Stomach (tissue), 4 donors: ENCODE measurements around the gene TNFRSF6B.

Experiments
- EP300 ChIP-seq: sonication (generic); formaldehyde crosslinking; IDR thresholded peaks from one replicate; pipeline ENCODE4 v1.6.1; 2017; ENCODE audit warnings: antibody characterized with exemption
- POLR2A ChIP-seq, 4 donors: fragments of 450-650 bp; IDR thresholded peaks; one replicate each; pipeline ENCODE4 v1.6.1; 2016; ENCODE audit warnings: antibody characterized with exemption in 4 of 4, control low read depth in 2 of 4, mild to moderate bottlenecking in 1 of 4, moderate library complexity in 1 of 4
- TF ChIP-seq, protein P1 (sequence below), 7 experiments: fragments of 450-650 bp in 4 of 7; fragments of 200-600 bp in 3 of 7; sonication (generic) in 3 of 7; IDR thresholded peaks; one replicate each; pipeline ENCODE4 v1.5.1; 2016 to 2019; ENCODE audit warnings: antibody characterized with exemption in 7 of 7, control low read depth in 2 of 7, mild to moderate bottlenecking in 1 of 7

DNA sequence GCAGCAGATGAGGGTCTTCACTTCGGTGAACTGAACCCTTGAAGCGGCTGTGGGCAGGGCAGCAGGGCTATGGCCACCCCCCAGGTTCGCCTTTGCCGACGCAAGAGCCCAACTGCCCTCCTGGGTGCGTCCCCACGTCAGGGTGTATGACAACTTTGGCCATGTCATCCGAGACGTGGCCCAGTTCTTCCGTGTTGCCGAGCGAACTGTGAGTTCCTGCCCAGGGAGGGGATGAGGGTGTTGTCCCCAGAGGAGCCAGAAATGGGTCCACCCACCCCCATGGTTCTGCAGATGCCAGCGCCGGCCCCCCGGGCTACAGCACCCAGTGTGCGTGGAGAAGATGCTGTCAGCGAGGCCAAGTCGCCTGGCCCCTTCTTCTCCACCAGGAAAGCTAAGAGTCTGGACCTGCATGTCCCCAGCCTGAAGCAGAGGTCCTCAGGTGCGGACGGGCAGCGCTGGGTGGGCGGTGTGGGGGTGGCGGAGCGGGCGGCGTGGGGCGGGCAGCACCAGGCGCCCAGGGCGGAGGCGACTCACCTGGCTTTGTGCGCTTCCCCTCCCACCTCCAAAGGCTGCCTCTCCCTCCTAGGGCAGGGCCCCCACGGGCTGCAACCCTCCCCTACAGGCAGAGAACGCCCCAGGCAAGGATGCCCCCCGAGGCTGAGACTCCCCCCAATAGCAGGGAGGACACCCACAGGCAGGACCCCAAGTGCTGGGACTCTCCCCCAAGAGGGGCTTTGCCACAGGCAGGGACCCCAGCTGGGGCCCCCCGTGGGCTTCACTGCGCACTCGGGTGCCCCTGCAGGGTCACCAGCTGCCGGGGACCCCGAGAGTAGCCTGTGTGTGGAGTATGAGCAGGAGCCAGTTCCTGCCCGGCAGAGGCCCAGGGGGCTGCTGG is 6.2 kb upstream of the TNFRSF6B start:
- no peak for TF ChIP-seq EP300
- TF ChIP-seq, protein P1, sequence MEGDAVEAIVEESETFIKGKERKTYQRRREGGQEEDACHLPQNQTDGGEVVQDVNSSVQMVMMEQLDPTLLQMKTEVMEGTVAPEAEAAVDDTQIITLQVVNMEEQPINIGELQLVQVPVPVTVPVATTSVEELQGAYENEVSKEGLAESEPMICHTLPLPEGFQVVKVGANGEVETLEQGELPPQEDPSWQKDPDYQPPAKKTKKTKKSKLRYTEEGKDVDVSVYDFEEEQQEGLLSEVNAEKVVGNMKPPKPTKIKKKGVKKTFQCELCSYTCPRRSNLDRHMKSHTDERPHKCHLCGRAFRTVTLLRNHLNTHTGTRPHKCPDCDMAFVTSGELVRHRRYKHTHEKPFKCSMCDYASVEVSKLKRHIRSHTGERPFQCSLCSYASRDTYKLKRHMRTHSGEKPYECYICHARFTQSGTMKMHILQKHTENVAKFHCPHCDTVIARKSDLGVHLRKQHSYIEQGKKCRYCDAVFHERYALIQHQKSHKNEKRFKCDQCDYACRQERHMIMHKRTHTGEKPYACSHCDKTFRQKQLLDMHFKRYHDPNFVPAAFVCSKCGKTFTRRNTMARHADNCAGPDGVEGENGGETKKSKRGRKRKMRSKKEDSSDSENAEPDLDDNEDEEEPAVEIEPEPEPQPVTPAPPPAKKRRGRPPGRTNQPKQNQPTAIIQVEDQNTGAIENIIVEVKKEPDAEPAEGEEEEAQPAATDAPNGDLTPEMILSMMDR (IDR thresholded peaks at IDR 0.05): no peak
- no peak for TF ChIP-seq POLR2A (IDR thresholded peaks at IDR 0.05)
